IPS-15b (cell line): Measurements from ENCODE around the gene IDUA.
"Not testable (repeated sequence)": the region's sequence is repeated elsewhere in the genome, so short reads cannot be mapped to it uniquely, and the experiment has no call there.

Experiments used
- H3K27me3 ChIP-seq: one replicate; pipeline ENCODE4 v1.6.1; 2013; ENCODE audit warnings: low read length; ENCODE audit not compliant: control insufficient read depth, insufficient read depth
- H3K36me3 ChIP-seq: one replicate; pipeline ENCODE4 v1.6.1; 2013; ENCODE audit warnings: low read length; ENCODE audit not compliant: control insufficient read depth, insufficient read depth
- H3K4me1 ChIP-seq: one replicate; pipeline ENCODE4 v1.6.1; 2013; ENCODE audit warnings: mild to moderate bottlenecking, low read length; ENCODE audit not compliant: control insufficient read depth, insufficient read depth
- H3K4me3 ChIP-seq: one replicate; pipeline ENCODE4 v1.5.1; 2013; ENCODE audit warnings: low read depth, low read length
- H3K9ac ChIP-seq: one replicate; pipeline ENCODE4 v1.6.1; 2013; ENCODE audit warnings: low read depth, mild to moderate bottlenecking, low read length
- H3K9me3 ChIP-seq: one replicate; pipeline ENCODE4 v1.6.1; 2013; ENCODE audit warnings: mild to moderate bottlenecking, low read length; ENCODE audit not compliant: control insufficient read depth, insufficient read depth

Gene IDUA

GRCh38 chr4:1047106-1047975, 60.5 kb downstream of the IDUA start:
- Histone ChIP-seq H3K9me3 (no peaks in the 10 kb centered on the region), H3K4me1 (no peaks in the 10 kb centered on the region), H3K27me3 (peaks cover 19% of the 10 kb centered on the region), H3K9ac (no peak overlapping the region), H3K4me3 (no peak overlapping the region), H3K36me3 (no peaks in the 10 kb centered on the region)

- H3K9me3 ChIP-seq, result no peaks in the 10 kb centered on the region
- H3K4me3 ChIP-seq, result no peak overlapping the region
- H3K4me1 ChIP-seq, result no peaks in the 10 kb centered on the region
- H3K36me3 ChIP-seq, result no peaks in the 10 kb centered on the region
- H3K9ac ChIP-seq, result no peak overlapping the region
- peaks cover 21% of the 10 kb centered on the region for H3K27me3 ChIP-seq
Measured at GRCh38 chr4:1047976-1048772, 61.3 kb downstream of the IDUA start.

- H3K4me1 ChIP-seq, result no peaks in the 10 kb centered on the region
- H3K9ac ChIP-seq, result no peak overlapping the region
- no peaks in the 10 kb centered on the region for H3K9me3 ChIP-seq
- H3K4me3 ChIP-seq, result no peak overlapping the region
- peaks cover 24% of the 10 kb centered on the region for H3K27me3 ChIP-seq
- H3K36me3 ChIP-seq, result no peaks in the 10 kb centered on the region
Measured at GRCh38 chr4:1048773-1049590, 62.1 kb downstream of the IDUA start.

- Histone ChIP-seq H3K27me3 (peaks cover 22% of the 10 kb centered on the region), H3K4me3 (no peak overlapping the region), H3K4me1 (no peaks in the 10 kb centered on the region), H3K9me3 (no peaks in the 10 kb centered on the region), H3K9ac (no peak overlapping the region), H3K36me3 (no peaks in the 10 kb centered on the region)
Measured at GRCh38 chr4:1049591-1049905, 62.7 kb downstream of the IDUA start.

- no peak overlapping the region for H3K4me3 ChIP-seq
- H3K9ac ChIP-seq, result no peak overlapping the region
- no peaks in the 10 kb centered on the region for H3K36me3 ChIP-seq
- H3K27me3 ChIP-seq, result peaks cover 21% of the 10 kb centered on the region
- H3K9me3 ChIP-seq, result no peaks in the 10 kb centered on the region
- no peaks in the 10 kb centered on the region for H3K4me1 ChIP-seq
Measured at GRCh38 chr4:1050486-1051213, 63.8 kb downstream of the IDUA start.

GRCh38 chr4:1051472-1051871, 64.6 kb downstream of the IDUA start:
- peaks cover 23% of the 10 kb centered on the region for H3K27me3 ChIP-seq
- no peaks in the 10 kb centered on the region for H3K36me3 ChIP-seq
- H3K4me3 ChIP-seq, result no peak overlapping the region
- H3K9ac ChIP-seq, result no peak overlapping the region
- H3K9me3 ChIP-seq, result no peaks in the 10 kb centered on the region
- H3K4me1 ChIP-seq, result no peaks in the 10 kb centered on the region

- Histone ChIP-seq H3K4me1 (no peaks in the 10 kb centered on the region), H3K27me3 (peaks cover 21% of the 10 kb centered on the region), H3K9me3 (no peaks in the 10 kb centered on the region), H3K4me3 (no peak overlapping the region), H3K36me3 (no peaks in the 10 kb centered on the region), H3K9ac (no peak overlapping the region)
Measured at GRCh38 chr4:1052231-1052671, 65.4 kb downstream of the IDUA start.

- Histone ChIP-seq H3K4me1 (no peaks in the 10 kb centered on the region), H3K9me3 (no peaks in the 10 kb centered on the region), H3K4me3 (no peak overlapping the region), H3K36me3 (no peaks in the 10 kb centered on the region), H3K27me3 (peaks cover 21% of the 10 kb centered on the region), H3K9ac (no peak overlapping the region)
Measured at GRCh38 chr4:1053080-1053661, 66.3 kb downstream of the IDUA start.

- not testable (repeated sequence) for H3K4me1 ChIP-seq, H3K4me3 ChIP-seq, H3K9me3 ChIP-seq, H3K36me3 ChIP-seq, H3K9ac ChIP-seq
- peaks cover 21% of the 10 kb centered on the region for H3K27me3 ChIP-seq
Measured at GRCh38 chr4:1053891-1054290, 67.0 kb downstream of the IDUA start.
